CD4-positive, CD25-positive, alpha-beta regulatory T cell (primary cell): Measurements from ENCODE around the gene PSORS1C1. TPM values are rescaled to one million over a fixed set of nuclear protein-coding genes. Genes with fewer than 3 reads are reported as not detected.
A peak's percentile ranks its signal among the peaks of the same experiment; 100 is the strongest.

ENCODE experiments used
- ATAC-seq, 2 donors: fragments of 150-1000 bp; cut with Tn5 transposase; one replicate each; pipeline ENCODE4 v1.10.0; 2021; ENCODE audit warnings: low read depth in 2 of 2, moderate number of reproducible peaks in 2 of 2, moderate library complexity in 1 of 2
- DNase-seq, 3 donors: peaks; one replicate each; pipeline versions ENCODE4 v3.0.0 to v3.0.0-alpha.2; 2012 to 2022; ENCODE audit warnings: mixed read lengths in 1 of 3
- H3K27ac ChIP-seq: one replicate; pipeline ENCODE4 v1.7.0; 2013; ENCODE audit warnings: mild to moderate bottlenecking, low read length; ENCODE audit not compliant: insufficient read depth, poor library complexity, severe bottlenecking
- H3K27me3 ChIP-seq: one replicate; pipeline ENCODE4 v1.7.0; 2013; ENCODE audit warnings: low read length; ENCODE audit not compliant: control insufficient read depth, insufficient read depth
- H3K36me3 ChIP-seq: one replicate; pipeline ENCODE4 v1.7.0; 2013; ENCODE audit warnings: mild to moderate bottlenecking, low read length, moderate library complexity; ENCODE audit not compliant: control insufficient read depth, insufficient read depth
- H3K4me1 ChIP-seq: 2 replicates; pipeline ENCODE4 v1.7.0; 2013; ENCODE audit warnings: mild to moderate bottlenecking, low read length; ENCODE audit not compliant: insufficient read depth, control insufficient read depth, poor library complexity, severe bottlenecking
- H3K4me3 ChIP-seq: one replicate; pipeline ENCODE4 v1.7.0; 2013; ENCODE audit warnings: low read depth, mild to moderate bottlenecking, low read length, moderate library complexity
- H3K9me3 ChIP-seq, 2 experiments: 1 replicate in 1 of 2; 2 replicates in 1 of 2; pipeline ENCODE4 v1.7.0; 2013; ENCODE audit warnings: low read length in 2 of 2, mild to moderate bottlenecking in 1 of 2, moderate library complexity in 1 of 2; ENCODE audit not compliant: control insufficient read depth in 2 of 2
- H3K27ac Mint-ChIP-seq, 3 donors: one replicate each; pipeline ENCODE4 v1.8.0; 2020 to 2022; ENCODE audit warnings: mild to moderate bottlenecking in 3 of 3, mixed read lengths in 3 of 3, moderate library complexity in 2 of 3
- H3K27me3 Mint-ChIP-seq: one replicate; pipeline ENCODE4 v1.8.0; 2022; ENCODE audit warnings: mild to moderate bottlenecking, mixed read lengths
- H3K36me3 Mint-ChIP-seq: one replicate; pipeline ENCODE4 v1.8.0; 2020; ENCODE audit warnings: mixed read lengths
- H3K4me1 Mint-ChIP-seq, 4 donors: one replicate each; pipeline ENCODE4 v1.8.0; 2020 to 2022; ENCODE audit warnings: mixed read lengths in 4 of 4, mild to moderate bottlenecking in 1 of 4
- H3K4me3 Mint-ChIP-seq, 4 donors: one replicate each; pipeline ENCODE4 v1.8.0; 2020 to 2022; ENCODE audit warnings: mild to moderate bottlenecking in 4 of 4, mixed read lengths in 4 of 4, moderate library complexity in 3 of 4
- H3K9me3 Mint-ChIP-seq, 7 donors: one replicate each; pipeline ENCODE4 v1.8.0; 2020 to 2022; ENCODE audit warnings: mixed read lengths in 7 of 7, mild to moderate bottlenecking in 3 of 7, moderate library complexity in 2 of 7
- polyA plus RNA-seq, 4 donors: library from polyadenylated mRNA; unstranded; fragments of 300-500 nt; fragmentation: Illumina TruSeq; gene quantifications; one replicate each; pipeline ENCODE4 v1.2.3, GENCODE V29; 2021
- total RNA-seq: library from RNA; stranded (reverse); gene quantifications from one replicate; pipeline ENCODE4 v1.2.3, GENCODE V29; 2022

The PSORS1C1 gene
- total and polyA plus RNA-seq, 5 donors from 2014 or later, result not detected

DNA sequence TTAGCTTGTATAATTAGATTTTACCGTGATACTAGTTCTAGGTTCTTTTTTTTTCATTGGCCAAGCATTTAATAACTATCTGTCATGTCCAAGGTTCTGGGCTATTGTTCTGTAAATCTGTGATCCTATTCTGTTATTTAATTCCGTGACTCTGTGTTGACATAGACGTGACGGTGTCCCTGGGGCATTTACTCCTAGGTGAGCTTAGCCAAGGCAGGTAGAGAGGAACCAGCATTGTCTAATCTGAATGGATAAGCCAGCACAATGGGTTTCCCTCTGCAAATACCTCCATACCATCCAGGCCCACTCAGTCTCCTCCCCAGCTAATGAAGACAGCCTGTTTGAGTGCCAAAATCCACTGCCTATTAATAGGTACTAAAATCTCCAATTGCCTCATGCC lies 14.5 kb downstream of the PSORS1C1 start:
- H3K9me3 ChIP-seq, result no peaks in the 10 kb centered on the region
- H3K27ac ChIP-seq, result no peak overlapping the region
- DNase-seq (no peak), ATAC-seq (no peak)
- no peaks in the 10 kb centered on the region for H3K9me3 Mint-ChIP-seq
- no peaks in the 10 kb centered on the region for H3K36me3 Mint-ChIP-seq
- H3K27me3 Mint-ChIP-seq, result peaks cover 18% of the 10 kb centered on the region
- no peak overlapping the region for H3K27ac Mint-ChIP-seq
- H3K27me3 ChIP-seq, result peaks cover 6% of the 10 kb centered on the region
- H3K36me3 ChIP-seq, result no peaks in the 10 kb centered on the region
- H3K4me3 ChIP-seq, result no peak overlapping the region
- no peaks in the 10 kb centered on the region for H3K4me1 ChIP-seq
- H3K4me3 Mint-ChIP-seq, result no peak overlapping the region
- H3K4me1 Mint-ChIP-seq, result peaks cover 0 to 14% (median 7%) of the 10 kb centered on the region in 4 donors

DNA sequence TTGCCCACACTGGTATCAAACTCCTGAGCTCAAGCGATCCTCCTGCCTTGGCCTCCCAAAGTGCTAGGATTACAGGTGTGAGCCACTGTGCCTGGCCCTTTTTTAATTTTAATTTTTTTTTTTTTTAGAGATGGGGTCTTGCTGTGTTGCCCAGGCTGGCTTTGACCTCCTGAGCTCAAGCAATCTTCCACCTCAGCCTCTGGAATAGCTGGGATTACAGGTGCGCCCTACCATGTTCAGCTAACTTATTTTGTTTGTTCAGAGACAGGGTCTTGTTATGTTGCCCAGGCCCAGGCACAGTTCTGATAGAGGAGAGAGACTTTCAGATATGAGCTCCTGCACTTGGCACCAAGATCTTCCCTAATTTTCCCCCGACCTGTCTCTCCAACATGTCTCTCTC lies 16.2 kb downstream of the PSORS1C1 start:
- Histone ChIP-seq H3K27ac (no peak overlapping the region), H3K4me1 (no peaks in the 10 kb centered on the region), H3K4me3 (no peak overlapping the region), H3K36me3 (no peaks in the 10 kb centered on the region), H3K9me3 (no peaks in the 10 kb centered on the region), H3K27me3 (peaks cover 6% of the 10 kb centered on the region)
- DNase-seq (no peak), ATAC-seq (no peak)
- no peaks in the 10 kb centered on the region for H3K9me3 Mint-ChIP-seq
- H3K27ac Mint-ChIP-seq, result no peak overlapping the region
- no peak overlapping the region for H3K4me3 Mint-ChIP-seq
- peaks cover 18% of the 10 kb centered on the region for H3K27me3 Mint-ChIP-seq
- H3K4me1 Mint-ChIP-seq, result peaks cover 0 to 12% (median 7%) of the 10 kb centered on the region in 4 donors
- no peaks in the 10 kb centered on the region for H3K36me3 Mint-ChIP-seq

DNA sequence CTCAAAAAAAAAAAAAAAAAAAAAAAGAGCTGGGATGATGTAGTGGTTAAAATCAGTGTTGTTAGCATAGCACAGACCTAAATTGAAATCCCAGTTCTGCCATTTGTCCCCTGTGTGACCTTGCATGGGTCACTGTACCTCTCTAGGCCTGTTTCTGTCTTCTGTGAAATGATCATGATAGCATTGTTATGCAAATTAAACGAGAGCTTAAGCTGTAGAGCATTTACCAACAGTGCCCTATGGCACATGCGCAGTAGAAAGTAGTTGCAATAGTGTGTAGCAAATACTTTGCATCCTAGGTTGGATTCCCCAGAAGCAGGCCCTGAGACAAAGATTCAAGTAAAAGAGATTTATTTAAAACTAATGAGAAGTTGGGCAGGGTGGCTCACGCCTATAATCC lies 17.0 kb downstream of the PSORS1C1 start:
- Mint-ChIP-seq H3K36me3 (no peaks in the 10 kb centered on the region), H3K27me3 (peaks cover 18% of the 10 kb centered on the region), H3K9me3 (no peaks in the 10 kb centered on the region), H3K27ac (no peak overlapping the region), H3K4me1 (peaks cover 0 to 12% (median 7%) of the 10 kb centered on the region in 4 donors), H3K4me3 (no peak overlapping the region)
- Histone ChIP-seq H3K27me3 (peaks cover 6% of the 10 kb centered on the region), H3K4me3 (no peak overlapping the region), H3K4me1 (no peaks in the 10 kb centered on the region), H3K27ac (no peak overlapping the region), H3K9me3 (no peaks in the 10 kb centered on the region), H3K36me3 (no peaks in the 10 kb centered on the region)
- DNase-seq (no peak), ATAC-seq (no peak)

DNA sequence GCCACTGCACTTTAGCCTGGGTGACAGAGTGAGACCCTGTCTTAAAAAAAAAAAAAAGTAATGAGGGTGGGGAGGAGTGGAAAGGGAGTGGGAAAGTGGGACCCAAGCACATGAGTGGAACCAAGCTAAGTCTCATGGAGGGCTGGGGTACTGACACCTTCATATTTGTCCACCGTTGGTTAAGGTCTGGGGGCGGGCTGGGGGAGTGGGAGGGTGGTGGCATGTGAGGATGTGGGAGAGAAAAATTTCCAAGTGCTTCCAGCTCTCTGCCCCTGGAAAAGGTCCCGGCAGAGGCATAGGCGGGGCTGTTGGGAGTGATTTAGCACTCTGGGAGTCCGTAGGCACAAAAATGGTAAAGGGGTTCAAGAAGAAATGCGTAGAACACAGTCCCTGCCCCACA lies 18.2 kb downstream of the PSORS1C1 start:
- DNase-seq, result no peak
- Mint-ChIP-seq H3K27ac (no peak overlapping the region), H3K36me3 (no peaks in the 10 kb centered on the region), H3K27me3 (peaks cover 17% of the 10 kb centered on the region), H3K4me1 (peaks cover 0 to 15% (median 11%) of the 10 kb centered on the region in 4 donors), H3K9me3 (peaks cover 0 to 3% (median 0%) of the 10 kb centered on the region in 7 donors), H3K4me3 (no peak overlapping the region)
- no peak for ATAC-seq
- H3K27ac ChIP-seq, result no peak overlapping the region
- H3K4me1 ChIP-seq, result peaks cover 5% of the 10 kb centered on the region
- peaks cover 6% of the 10 kb centered on the region for H3K27me3 ChIP-seq
- no peaks in the 10 kb centered on the region for H3K9me3 ChIP-seq
- no peak overlapping the region for H3K4me3 ChIP-seq
- no peaks in the 10 kb centered on the region for H3K36me3 ChIP-seq

DNA sequence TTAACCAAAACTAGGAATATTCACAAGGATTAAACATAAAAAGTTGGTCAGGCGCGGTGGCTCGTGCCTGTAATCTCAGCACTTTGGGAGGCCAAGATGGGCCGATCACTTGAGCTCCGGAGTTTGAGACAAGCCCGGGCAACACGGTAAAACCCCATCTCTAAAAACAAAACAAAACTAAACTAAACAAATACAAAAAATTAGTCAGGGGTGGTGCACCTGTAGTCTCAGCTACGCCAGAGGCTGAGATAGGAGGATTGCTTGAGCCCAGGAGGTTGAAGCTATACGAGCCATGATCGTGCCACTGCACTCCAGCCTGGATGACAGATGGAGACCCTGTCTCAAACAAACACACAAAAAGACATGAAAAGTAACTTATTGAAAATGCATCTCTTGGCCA lies 21.1 kb downstream of the PSORS1C1 start:
- ATAC-seq, result no peak
- Mint-ChIP-seq H3K27me3 (no peaks in the 10 kb centered on the region), H3K9me3 (peaks cover 0 to 3% (median 0%) of the 10 kb centered on the region in 7 donors), H3K36me3 (no peaks in the 10 kb centered on the region), H3K4me3 (no peak overlapping the region), H3K27ac (no peak overlapping the region), H3K4me1 (peaks cover 0 to 6% (median 4%) of the 10 kb centered on the region in 4 donors)
- Histone ChIP-seq H3K4me1 (peaks cover 6% of the 10 kb centered on the region), H3K27me3 (no peaks in the 10 kb centered on the region), H3K36me3 (no peaks in the 10 kb centered on the region), H3K4me3 (no peak overlapping the region), H3K27ac (no peak overlapping the region), H3K9me3 (no peaks in the 10 kb centered on the region)
- DNase-seq, result no peak

DNA sequence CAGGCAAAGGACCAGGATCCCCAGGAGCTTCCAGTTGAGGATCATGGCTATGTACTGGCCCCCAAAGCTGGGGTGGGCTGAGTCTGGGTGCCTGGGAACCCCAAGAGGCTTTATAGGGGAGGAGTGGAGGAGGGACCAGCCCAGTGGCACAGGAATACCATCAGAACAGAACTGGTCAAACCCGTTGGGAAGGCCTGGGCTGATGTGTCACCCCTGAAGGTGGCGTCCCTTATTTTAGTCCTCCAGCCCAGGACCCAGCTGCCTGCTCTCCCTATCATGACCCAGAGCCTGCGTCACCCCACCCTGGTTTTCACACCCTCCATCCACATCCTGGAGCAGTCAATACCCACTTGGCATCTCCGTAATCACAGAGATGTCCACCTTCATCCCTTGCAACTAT lies 24.4 kb downstream of the PSORS1C1 start, which contains the start of gene PSORS1C2:
TSS of gene PSORS1C2 (minus strand) at position 85 of the 400 bp plus-strand sequence. CDS start at position 45, 40 bp downstream.
- Mint-ChIP-seq H3K27ac (peak within 1 kb of the TSS; percentile 14 to 42 (median 30)), H3K4me1 (peaks cover 0 to 6% (median 4%) of the 10 kb centered on the region in 4 donors), H3K36me3 (peaks cover 8% of the 10 kb centered on the region), H3K9me3 (peaks cover 0 to 3% (median 0%) of the 10 kb centered on the region in 7 donors), H3K27me3 (no peaks in the 10 kb centered on the region), H3K4me3 (peak within 1 kb of the TSS in 2 of 4 donors; percentile 41 to 66)
- H3K36me3 ChIP-seq, result no peaks in the 10 kb centered on the region
- H3K9me3 ChIP-seq, result no peaks in the 10 kb centered on the region
- no peak within 1 kb of the TSS for H3K4me3 ChIP-seq
- no peak within 1 kb of the TSS for H3K27ac ChIP-seq
- no peak for DNase-seq
- H3K27me3 ChIP-seq, result no peaks in the 10 kb centered on the region
- peaks cover 6% of the 10 kb centered on the region for H3K4me1 ChIP-seq
- no peak for ATAC-seq

DNA sequence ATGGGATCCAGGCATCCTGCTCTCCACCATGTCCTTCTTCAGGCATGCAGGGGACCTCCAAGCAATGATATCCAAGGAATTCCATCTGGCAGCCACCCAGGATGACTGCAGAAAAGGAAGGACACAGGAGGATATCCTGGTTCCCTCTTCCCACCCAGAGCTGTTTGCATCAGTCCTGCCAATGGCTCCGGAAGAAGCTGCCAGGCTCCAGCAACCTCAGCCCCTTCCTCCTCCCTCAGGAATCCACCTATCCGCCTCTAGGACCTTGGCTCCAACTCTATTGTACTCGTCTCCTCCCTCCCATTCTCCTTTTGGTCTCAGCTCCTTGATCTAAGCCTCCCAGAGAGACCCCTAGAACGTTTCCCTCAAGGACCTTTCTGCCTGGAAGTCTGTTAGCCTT lies 25.0 kb downstream of the PSORS1C1 start:
- no peaks in the 10 kb centered on the region for H3K9me3 ChIP-seq
- Mint-ChIP-seq H3K27ac (peak overlapping the region in 2 of 3 donors; percentile 30 to 42), H3K4me3 (no peak overlapping the region), H3K36me3 (peaks cover 12% of the 10 kb centered on the region), H3K27me3 (no peaks in the 10 kb centered on the region), H3K4me1 (peaks cover 0 to 6% (median 4%) of the 10 kb centered on the region in 4 donors), H3K9me3 (peaks cover 0 to 3% (median 0%) of the 10 kb centered on the region in 7 donors)
- DNase-seq, result no peak
- no peak for ATAC-seq
- no peaks in the 10 kb centered on the region for H3K27me3 ChIP-seq
- H3K27ac ChIP-seq, result no peak overlapping the region
- no peak overlapping the region for H3K4me3 ChIP-seq
- H3K36me3 ChIP-seq, result no peaks in the 10 kb centered on the region
- H3K4me1 ChIP-seq, result peaks cover 6% of the 10 kb centered on the region

DNA sequence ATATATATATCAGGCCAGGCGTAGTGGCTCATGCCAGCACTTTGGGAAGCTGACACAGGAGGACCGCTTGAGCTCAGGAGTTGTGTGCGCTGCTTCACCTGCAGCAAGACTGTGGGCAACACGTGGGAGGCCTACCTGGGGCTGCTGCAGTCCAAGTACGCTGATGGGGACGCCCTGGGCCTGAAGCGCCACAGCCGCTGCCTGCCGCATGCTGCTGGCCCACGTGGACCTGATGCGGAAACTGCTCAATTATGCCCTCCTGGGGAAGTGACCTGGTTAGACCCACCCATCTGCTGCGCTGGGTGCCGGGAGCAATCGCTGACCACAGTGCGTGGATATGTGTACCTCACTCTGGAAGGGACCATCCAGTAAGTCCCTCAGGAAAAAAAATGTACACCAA lies 26.0 kb downstream of the PSORS1C1 start:
- Mint-ChIP-seq H3K4me3 (no peak overlapping the region), H3K4me1 (peaks cover 0 to 6% (median 4%) of the 10 kb centered on the region in 4 donors), H3K27ac (peak overlapping the region in 1 of 3 donors; percentile 20), H3K36me3 (peaks cover 14% of the 10 kb centered on the region), H3K9me3 (peaks cover 0 to 3% (median 0%) of the 10 kb centered on the region in 7 donors), H3K27me3 (no peaks in the 10 kb centered on the region)
- ATAC-seq, result no peak
- no peak for DNase-seq
- Histone ChIP-seq H3K27me3 (no peaks in the 10 kb centered on the region), H3K36me3 (no peaks in the 10 kb centered on the region), H3K27ac (no peak overlapping the region), H3K4me3 (no peak overlapping the region), H3K4me1 (peaks cover 6% of the 10 kb centered on the region), H3K9me3 (no peaks in the 10 kb centered on the region)
